AG20443 (cell line): ENCODE measurements around the gene DNMT3B.
A peak's percentile ranks its signal among the peaks of the same experiment; 100 is the strongest.
"Not testable (repeated sequence)": the region's sequence is repeated elsewhere in the genome, so short reads cannot be mapped to it uniquely, and the experiment has no call there.

ENCODE experiments used
- DNase-seq: peaks from one replicate; pipeline ENCODE4 v3.0.0; 2012; ENCODE audit warnings: low spot score, mixed read lengths

The DNMT3B gene

GRCh38 chr20:32761831-32762753 is at the start of gene DNMT3B:
TSS of gene DNMT3B (plus strand) at chr20:32762385. CDS start at chr20:32780324, 17,939 bp downstream.
- DNase-seq, result peak; percentile 96

GRCh38 chr20:32718749-32719348 is 43.3 kb upstream of the DNMT3B start:
- no peak for DNase-seq

GRCh38 chr20:32727683-32728082 is 34.5 kb upstream of the DNMT3B start:
- DNase-seq, result peak; percentile 92

- not testable (repeated sequence) for DNase-seq
Observed at GRCh38 chr20:32728435-32728834, 33.8 kb upstream of the DNMT3B start.

GRCh38 chr20:32729334-32729733 is 32.9 kb upstream of the DNMT3B start:
- not testable (repeated sequence) for DNase-seq

- no peak for DNase-seq
Observed at GRCh38 chr20:32731882-32732266, 30.3 kb upstream of the DNMT3B start.

GRCh38 chr20:32737371-32738223 is 24.6 kb upstream of the DNMT3B start:
- DNase-seq, result peak; percentile 45

GRCh38 chr20:32741151-32741550 is 21.0 kb upstream of the DNMT3B start:
- no peak for DNase-seq

- DNase-seq, result no peak
Observed at GRCh38 chr20:32742322-32743236, 19.6 kb upstream of the DNMT3B start.

GRCh38 chr20:32743237-32744112 is 18.7 kb upstream of the DNMT3B start, which contains the start of gene COMMD7:
TSS of gene COMMD7 (minus strand) at chr20:32743467. CDS start at chr20:32743391, 76 bp downstream.
- DNase-seq, result peak; percentile 74

GRCh38 chr20:32749914-32750637 is 12.1 kb upstream of the DNMT3B start:
- no peak for DNase-seq

GRCh38 chr20:32751293-32751692 is 10.9 kb upstream of the DNMT3B start:
- DNase-seq, result no peak

GRCh38 chr20:32751702-32752457 is 10.3 kb upstream of the DNMT3B start:
- DNase-seq, result no peak

- peak; percentile 71 for DNase-seq
Observed at GRCh38 chr20:32752458-32753250, 9.5 kb upstream of the DNMT3B start.

GRCh38 chr20:32753731-32754130 is 8.5 kb upstream of the DNMT3B start:
- no peak for DNase-seq

- no peak for DNase-seq
Observed at GRCh38 chr20:32756156-32756555, 6.0 kb upstream of the DNMT3B start.

GRCh38 chr20:32761417-32761830 is 761 bp upstream of the DNMT3B start:
- no peak for DNase-seq

GRCh38 chr20:32762754-32763201 is 593 bp downstream of the DNMT3B start:
- DNase-seq, result peak; percentile 45
